GM12872 (cell line): ENCODE measurements around the gene KCNIP4.

Source experiments
- CTCF ChIP-seq: IDR thresholded peaks from 3 replicates; pipeline ENCODE4 v1.5.1; 2011; ENCODE audit warnings: low read depth, mild to moderate bottlenecking, low read length, moderate library complexity; ENCODE audit not compliant: insufficient read depth

The KCNIP4 gene

GRCh38 chr4:21009956-21010355 is 938.6 kb downstream of the KCNIP4 start:
- TF ChIP-seq CTCF: no peak

GRCh38 chr4:21005647-21006046 is 942.9 kb downstream of the KCNIP4 start:
- no peak for TF ChIP-seq CTCF

- no peak for TF ChIP-seq CTCF
Measured at GRCh38 chr4:21002976-21003375, 945.6 kb downstream of the KCNIP4 start.

GRCh38 chr4:21002286-21002685 is 946.3 kb downstream of the KCNIP4 start:
- no peak for TF ChIP-seq CTCF

- no peak for TF ChIP-seq CTCF
Measured at GRCh38 chr4:21001490-21001889, 947.1 kb downstream of the KCNIP4 start.

- no peak for TF ChIP-seq CTCF
Measured at GRCh38 chr4:20997886-20998285, 950.7 kb downstream of the KCNIP4 start.

GRCh38 chr4:20995610-20996009 is 953.0 kb downstream of the KCNIP4 start:
- TF ChIP-seq CTCF: no peak

GRCh38 chr4:20995015-20995414 is 953.6 kb downstream of the KCNIP4 start:
- no peak for TF ChIP-seq CTCF
